HEK293 (cell line): ENCODE results near the gene DUSP6.

Source experiments
- CTCF ChIA-PET: fragments of 350-600 bp; formaldehyde crosslinking; extraction: SDS; loops from one replicate; lab custom pipeline; 2021; ENCODE audit warnings: antibody characterized with exemption; lab: Yijun Ruan, JAX
- POLR2A ChIA-PET: fragments of 300-600 bp; formaldehyde crosslinking; extraction: SDS; loops from one replicate; lab custom pipeline; 2020; ENCODE audit warnings: antibody characterized with exemption, inconsistent platforms; lab: Yijun Ruan, JAX
- H3K27ac ChIP-seq: fragments of 200-500 bp; sonication (Bioruptor generic); 2 replicates; pipeline ENCODE4 v1.5.1; 2014; ENCODE audit warnings: low read depth, low read length, control low read depth, inconsistent platforms; ENCODE audit errors: extremely low read depth
- H3K36me3 ChIP-seq, 2 experiments: fragments of 200-500 bp in 1 of 2; sonication (Bioruptor generic) in 1 of 2; 1 replicate in 1 of 2; 2 replicates in 1 of 2; pipeline ENCODE4 v1.5.1; 2014 to 2017; ENCODE audit warnings: inconsistent platforms in 2 of 2, low read length in 2 of 2; ENCODE audit not compliant: control insufficient read depth in 2 of 2, insufficient read depth in 1 of 2
- H3K4me1 ChIP-seq: fragments of 200-500 bp; sonication (Bioruptor generic); 2 replicates; pipeline ENCODE4 v1.5.1; 2014; ENCODE audit warnings: mild to moderate bottlenecking, low read length, inconsistent platforms; ENCODE audit not compliant: control insufficient read depth, insufficient read depth
- H3K4me3 ChIP-seq: 2 replicates; pipeline ENCODE4 v1.5.1; 2011; ENCODE audit warnings: low read depth, mild to moderate bottlenecking, control low read depth, low read length, moderate library complexity
- H3K9me3 ChIP-seq: fragments of 200-500 bp; sonication (Bioruptor generic); 2 replicates; pipeline ENCODE4 v1.5.1; 2014; ENCODE audit warnings: low read depth, low read length, inconsistent platforms; ENCODE audit not compliant: control insufficient read depth, insufficient read depth
- ATF2 ChIP-seq: fragments of 450-650 bp; formaldehyde crosslinking; IDR thresholded peaks from 2 replicates; pipeline ENCODE4 v1.5.1; 2016; ENCODE audit warnings: missing biosample characterization, missing genetic modification characterization, low read depth
- HOXC10 ChIP-seq: sonication (generic); formaldehyde crosslinking; IDR thresholded peaks from 2 replicates; pipeline ENCODE4 v1.8.1; 2023; ENCODE audit warnings: mild to moderate bottlenecking, missing genetic modification reagents
- KLF10 ChIP-seq: fragments of 450-650 bp; IDR thresholded peaks from 2 replicates; pipeline ENCODE4 v1.5.1; 2018; ENCODE audit warnings: missing biosample characterization, mild to moderate bottlenecking, missing genetic modification characterization
- PATZ1 ChIP-seq: fragments of 450-650 bp; formaldehyde crosslinking; IDR thresholded peaks from 2 replicates; pipeline ENCODE4 v1.5.1; 2016; ENCODE audit warnings: missing biosample characterization, missing genetic modification characterization
- PRDM10 ChIP-seq: fragments of 450-650 bp; formaldehyde crosslinking; IDR thresholded peaks from 2 replicates; pipeline ENCODE4 v1.5.1; 2016; ENCODE audit warnings: missing biosample characterization, missing genetic modification characterization
- TSHZ1 ChIP-seq: fragments of 450-650 bp; formaldehyde crosslinking; IDR thresholded peaks from 2 replicates; pipeline ENCODE4 v1.5.1; 2016; ENCODE audit warnings: missing biosample characterization, missing genetic modification characterization, borderline replicate concordance
- WT1 ChIP-seq: fragments of 450-650 bp; formaldehyde crosslinking; IDR thresholded peaks from 2 replicates; pipeline ENCODE4 v1.5.1; 2016; ENCODE audit warnings: missing biosample characterization, missing genetic modification characterization
- YY2 ChIP-seq: fragments of 450-650 bp; formaldehyde crosslinking; IDR thresholded peaks from 2 replicates; pipeline ENCODE4 v1.5.1; 2016; ENCODE audit warnings: missing biosample characterization, missing genetic modification characterization
- ZBTB48 ChIP-seq: fragments of 450-650 bp; formaldehyde crosslinking; IDR thresholded peaks from 2 replicates; pipeline ENCODE4 v1.5.1; 2016; ENCODE audit warnings: missing biosample characterization, missing genetic modification characterization
- ZNF121 ChIP-seq: fragments of 450-650 bp; formaldehyde crosslinking; IDR thresholded peaks from 2 replicates; pipeline ENCODE4 v1.5.1; 2016; ENCODE audit warnings: missing biosample characterization, missing genetic modification characterization
- ZNF138 ChIP-seq: fragments of 450-650 bp; formaldehyde crosslinking; IDR thresholded peaks from 2 replicates; pipeline ENCODE4 v1.5.1; 2016; ENCODE audit warnings: missing biosample characterization, missing genetic modification characterization, borderline replicate concordance
- ZNF223 ChIP-seq: fragments of 450-650 bp; formaldehyde crosslinking; IDR thresholded peaks from 2 replicates; pipeline ENCODE4 v1.5.1; 2016; ENCODE audit warnings: missing biosample characterization, missing genetic modification characterization
- ZNF274 ChIP-seq, 2 experiments: fragments of 200-500 bp in 1 of 2; fragments of 450-650 bp in 1 of 2; sonication (Bioruptor generic) in 1 of 2; formaldehyde crosslinking in 1 of 2; IDR thresholded peaks; 2 replicates each; pipeline versions ENCODE4 v1.5.1 to v1.6.1; 2014 to 2016; ENCODE audit warnings: borderline replicate concordance in 1 of 2, inconsistent platforms in 1 of 2, low read length in 1 of 2, missing biosample characterization in 1 of 2, missing genetic modification characterization in 1 of 2
- ZNF555 ChIP-seq: fragments of 450-650 bp; formaldehyde crosslinking; conservative IDR thresholded peaks from 2 replicates; pipeline ENCODE4 v1.5.1; 2017; ENCODE audit warnings: missing biosample characterization, mild to moderate bottlenecking, missing genetic modification characterization, inconsistent platforms
- ZNF558 ChIP-seq: fragments of 450-650 bp; formaldehyde crosslinking; IDR thresholded peaks from 2 replicates; pipeline ENCODE4 v1.5.1; 2016; ENCODE audit warnings: missing biosample characterization, missing genetic modification characterization
- ZNF560 ChIP-seq: fragments of 450-650 bp; formaldehyde crosslinking; IDR thresholded peaks from 2 replicates; pipeline ENCODE4 v1.5.1; 2017; ENCODE audit warnings: missing biosample characterization, missing genetic modification characterization, borderline replicate concordance
- ZNF571 ChIP-seq: fragments of 450-650 bp; formaldehyde crosslinking; IDR thresholded peaks from 2 replicates; pipeline ENCODE4 v1.5.0; 2017; ENCODE audit warnings: missing biosample characterization, missing genetic modification characterization
- ZNF670 ChIP-seq: fragments of 450-650 bp; formaldehyde crosslinking; IDR thresholded peaks from 2 replicates; pipeline ENCODE4 v1.5.1; 2016; ENCODE audit warnings: missing biosample characterization, missing genetic modification characterization, low read depth
- ZNF76 ChIP-seq: fragments of 450-650 bp; formaldehyde crosslinking; IDR thresholded peaks from 2 replicates; pipeline ENCODE4; 2016; ENCODE audit warnings: low read depth, missing biosample characterization, missing genetic modification characterization, borderline replicate concordance
- ZSCAN5A ChIP-seq: fragments of 450-650 bp; formaldehyde crosslinking; IDR thresholded peaks from 2 replicates; pipeline ENCODE4 v1.5.1; 2016; ENCODE audit warnings: missing biosample characterization, missing genetic modification characterization

Gene DUSP6

GRCh38 chr12:89345376-89345775, 6.9 kb downstream of the DUSP6 start:
- CTCF ChIA-PET: interaction anchor here (0.6 kb wide), 1 partner anchor 177 kb away, joined by 3 read pairs; no protein-coding TSS in a partner anchor
- Histone ChIP-seq H3K27ac (no peak overlapping the region), H3K4me1 (peaks cover 24% of the 10 kb centered on the region)
- TF ChIP-seq ZBTB48 (tag by site-specific recombination) (no peak), WT1 (tag by site-specific recombination) (no peak), YY2 (tag by site-specific recombination) (no peak), ZNF560 (tag by site-specific recombination) (no peak), ZNF138 (tag by site-specific recombination) (no peak), ZNF223 (tag by site-specific recombination) (no peak), ATF2 (tag by site-specific recombination) (no peak), ZNF555 (tag by site-specific recombination) (no peak), PATZ1 (tag by site-specific recombination) (no peak), ZNF274 (IDR thresholded peaks at IDR 0.05; ENCODE audit: low read length) (no peak), ZNF274 (tag by site-specific recombination; IDR thresholded peaks at IDR 0.05; ENCODE audit: borderline replicate concordance) (no peak)
- TF ChIP-seq, all 188 proteins: peak for 0
- POLR2A ChIA-PET: no interaction called here
- Histone ChIP-seq H3K9me3 (no peaks in the 10 kb centered on the region), H3K36me3 (peaks cover 0 to 20% of the 10 kb centered on the region in 2 experiments; a peak in 2 of 3 replicates), H3K4me3 (no peak overlapping the region)

GRCh38 chr12:89344862-89345202, 7.5 kb downstream of the DUSP6 start:
- Histone ChIP-seq H3K27ac (no peak overlapping the region), H3K4me1 (peaks cover 19% of the 10 kb centered on the region), H3K4me3 (no peak overlapping the region), H3K9me3 (no peaks in the 10 kb centered on the region), H3K36me3 (peaks cover 0 to 20% of the 10 kb centered on the region in 2 experiments; a peak in 2 of 3 replicates)
- ChIA-PET CTCF (no interaction called here), POLR2A (no interaction called here)
- TF ChIP-seq ZNF558 (no peak), KLF10 (tag by site-specific recombination) (no peak), ZNF571 (no peak), ZNF121 (tag by site-specific recombination) (no peak), TSHZ1 (tag by site-specific recombination) (no peak), ZSCAN5A (no peak), HOXC10 (CRISPR knock-in tag) (no peak), PRDM10 (tag by site-specific recombination) (no peak), ZNF76 (tag by site-specific recombination) (no peak), ZNF670 (tag by site-specific recombination) (no peak)
